KOPT-K1 (cell line): ENCODE measurements around the gene FAU.
A peak's percentile ranks its signal among the peaks of the same experiment; 100 is the strongest.

Source experiments
- H3K27ac ChIP-seq: fragments of 200-600 bp; sonication (generic); 2 replicates; pipeline ENCODE4 v1.5.1; 2016; ENCODE audit warnings: antibody characterized with exemption, mild to moderate bottlenecking, low read depth, low read length; ENCODE audit not compliant: poor library complexity, severe bottlenecking
- H3K36me3 ChIP-seq: fragments of 200-600 bp; sonication (generic); 2 replicates; pipeline ENCODE4 v1.5.1; 2017; ENCODE audit warnings: antibody characterized with exemption, mild to moderate bottlenecking, low read length, moderate library complexity; ENCODE audit not compliant: insufficient read depth
- H3K9me3 ChIP-seq: fragments of 200-600 bp; sonication (generic); 2 replicates; pipeline ENCODE4 v1.5.1; 2017; ENCODE audit warnings: antibody characterized with exemption, low read length, mild to moderate bottlenecking; ENCODE audit not compliant: insufficient read depth, poor library complexity, severe bottlenecking

Gene FAU

GRCh38 chr11:65121865-65122696 lies at the start of gene FAU, which contains the start of gene MRPL49:
Gene FAU (minus strand): TSS chr11:65122134. CDS start chr11:65121813, 321 bp downstream.
Gene MRPL49 (plus strand): TSS chr11:65122321. CDS start chr11:65122347, 26 bp downstream.
- peaks cover 69% of the 10 kb centered on the region for H3K36me3 ChIP-seq

GRCh38 chr11:65170058-65170534 lies 48.2 kb upstream of the FAU start, which contains the start of gene SPDYC:
Gene SPDYC (plus strand): TSS chr11:65170233. CDS start chr11:65171358, 1,125 bp downstream.
- Histone ChIP-seq H3K36me3 (no peaks in the 10 kb centered on the region), H3K9me3 (no peaks in the 10 kb centered on the region), H3K27ac (no peak within 1 kb of the TSS)

More at GRCh38 chr11:65121865-65122696, at the start of gene FAU, which contains the start of gene MRPL49:
- Histone ChIP-seq H3K9me3 (no peaks in the 10 kb centered on the region), H3K27ac (peak within 1 kb of the TSS; percentile 80)

GRCh38 chr11:65169164-65169641 lies 47.3 kb upstream of the FAU start:
- H3K36me3 ChIP-seq = no peaks in the 10 kb centered on the region
- no peaks in the 10 kb centered on the region for H3K9me3 ChIP-seq
- H3K27ac ChIP-seq = no peak overlapping the region

- Histone ChIP-seq H3K36me3 (no peaks in the 10 kb centered on the region), H3K9me3 (no peaks in the 10 kb centered on the region), H3K27ac (no peak overlapping the region)
These were observed 45.7 kb upstream of the FAU start for GRCh38 chr11:65167656-65168055.

- H3K36me3 ChIP-seq = no peaks in the 10 kb centered on the region
- no peak overlapping the region for H3K27ac ChIP-seq
- no peaks in the 10 kb centered on the region for H3K9me3 ChIP-seq
These were observed 45.0 kb upstream of the FAU start for GRCh38 chr11:65166893-65167292.

GRCh38 chr11:65165410-65166317 lies 43.7 kb upstream of the FAU start:
- Histone ChIP-seq H3K9me3 (no peaks in the 10 kb centered on the region), H3K27ac (no peak overlapping the region)

GRCh38 chr11:65163684-65164083 lies 41.8 kb upstream of the FAU start:
- Histone ChIP-seq H3K9me3 (no peaks in the 10 kb centered on the region), H3K27ac (no peak overlapping the region), H3K36me3 (no peaks in the 10 kb centered on the region)

More at GRCh38 chr11:65165410-65166317, 43.7 kb upstream of the FAU start:
- no peaks in the 10 kb centered on the region for H3K36me3 ChIP-seq

GRCh38 chr11:65160643-65161042 lies 38.7 kb upstream of the FAU start:
- no peak overlapping the region for H3K27ac ChIP-seq
- H3K9me3 ChIP-seq = no peaks in the 10 kb centered on the region
- no peaks in the 10 kb centered on the region for H3K36me3 ChIP-seq

- Histone ChIP-seq H3K27ac (no peak overlapping the region), H3K9me3 (no peaks in the 10 kb centered on the region), H3K36me3 (no peaks in the 10 kb centered on the region)
These were observed 37.1 kb upstream of the FAU start for GRCh38 chr11:65159012-65159411.

GRCh38 chr11:65157336-65157735 lies 35.4 kb upstream of the FAU start:
- H3K9me3 ChIP-seq = no peaks in the 10 kb centered on the region
- no peak overlapping the region for H3K27ac ChIP-seq

GRCh38 chr11:65156926-65157325 lies 35.0 kb upstream of the FAU start:
- Histone ChIP-seq H3K27ac (no peak overlapping the region), H3K9me3 (no peaks in the 10 kb centered on the region), H3K36me3 (no peaks in the 10 kb centered on the region)

More at GRCh38 chr11:65157336-65157735, 35.4 kb upstream of the FAU start:
- H3K36me3 ChIP-seq = no peaks in the 10 kb centered on the region

GRCh38 chr11:65156256-65156655 lies 34.3 kb upstream of the FAU start:
- Histone ChIP-seq H3K36me3 (no peaks in the 10 kb centered on the region), H3K27ac (no peak overlapping the region), H3K9me3 (no peaks in the 10 kb centered on the region)

- Histone ChIP-seq H3K27ac (no peak overlapping the region), H3K9me3 (peaks cover 4% of the 10 kb centered on the region), H3K36me3 (no peaks in the 10 kb centered on the region)
These were observed 30.2 kb upstream of the FAU start for GRCh38 chr11:65152122-65152521.

- H3K36me3 ChIP-seq = no peaks in the 10 kb centered on the region
- no peak overlapping the region for H3K27ac ChIP-seq
- peaks cover 5% of the 10 kb centered on the region for H3K9me3 ChIP-seq
These were observed 29.5 kb upstream of the FAU start for GRCh38 chr11:65151331-65151899.
